ENCODE results near the gene SH2D5.

Gene SH2D5

GRCh38 chr1:20716232-20716631 lies 16.3 kb downstream of the SH2D5 start:
- no peak overlapping the region for H3K27ac ChIP-seq
- DNase-seq (ENCODE audit: low spot score): no peak
- no peak for TF ChIP-seq CTCF (conservative IDR thresholded peaks at IDR 0.05; ENCODE audit: low read depth)
- POLR2A ChIA-PET (ENCODE audit: low non-redundant PET): interaction anchor here (0.7 kb wide), 1 partner anchor 18 kb away, joined by 10 read pairs; no protein-coding TSS in a partner anchor
- CTCF ChIA-PET: no interaction called here

GRCh38 chr1:20715406-20715805 lies 17.1 kb downstream of the SH2D5 start:
- H3K27ac ChIP-seq: no peak overlapping the region
- POLR2A ChIA-PET (ENCODE audit: low non-redundant PET): interaction anchor here (0.7 kb wide), 1 partner anchor 18 kb away, joined by 10 read pairs; no protein-coding TSS in a partner anchor
- no peak for DNase-seq (ENCODE audit: low spot score)
- CTCF ChIA-PET: interaction anchor here (1.0 kb wide), 1 partner anchor 9 kb away, joined by 3 read pairs; no protein-coding TSS in a partner anchor
- TF ChIP-seq CTCF (conservative IDR thresholded peaks at IDR 0.05; ENCODE audit: low read depth): no peak

GRCh38 chr1:20713440-20713839 lies 19.1 kb downstream of the SH2D5 start:
- DNase-seq (ENCODE audit: low spot score): no peak
- H3K27ac ChIP-seq: no peak overlapping the region
- ChIA-PET CTCF (no interaction called here), POLR2A (ENCODE audit: low non-redundant PET) (no interaction called here)
- no peak for TF ChIP-seq CTCF (conservative IDR thresholded peaks at IDR 0.05; ENCODE audit: low read depth)

GRCh38 chr1:20712215-20712577 lies 20.3 kb downstream of the SH2D5 start:
- TF ChIP-seq CTCF (conservative IDR thresholded peaks at IDR 0.05; ENCODE audit: low read depth): no peak
- ChIA-PET CTCF (no interaction called here), POLR2A (ENCODE audit: low non-redundant PET) (no interaction called here)
- DNase-seq (ENCODE audit: low spot score): no peak
- H3K27ac ChIP-seq: no peak overlapping the region

- POLR2A ChIA-PET (ENCODE audit: low non-redundant PET): no interaction called here
- no peak for DNase-seq (ENCODE audit: low spot score)
- no peak for TF ChIP-seq CTCF (conservative IDR thresholded peaks at IDR 0.05; ENCODE audit: low read depth)
- no peak overlapping the region for H3K27ac ChIP-seq
- CTCF ChIA-PET: no interaction called here
Measured at GRCh38 chr1:20711285-20712214, 21.0 kb downstream of the SH2D5 start.

GRCh38 chr1:20710469-20711284 lies 21.8 kb downstream of the SH2D5 start:
- POLR2A ChIA-PET (ENCODE audit: low non-redundant PET): no interaction called here
- H3K27ac ChIP-seq: no peak overlapping the region

More at GRCh38 chr1:20710469-20711284, 21.8 kb downstream of the SH2D5 start:
- no peak for DNase-seq (ENCODE audit: low spot score)
- no peak for TF ChIP-seq CTCF (conservative IDR thresholded peaks at IDR 0.05; ENCODE audit: low read depth)
- CTCF ChIA-PET: no interaction called here

Measured in RWPE1 (cell line).